Upper lobe of left lung (tissue), 4 donors: ENCODE results near the gene NHLRC4.

Experiments
- CTCF ChIP-seq, 6 experiments: fragments of 450-650 bp in 4 of 6; fragments of 200-600 bp in 2 of 6; sonication (generic) in 2 of 6; IDR thresholded peaks; one replicate each; pipeline ENCODE4 v1.5.1; 2016 to 2019; ENCODE audit warnings: antibody characterized with exemption in 6 of 6
- POLR2A ChIP-seq, 4 donors: fragments of 450-650 bp; IDR thresholded peaks; one replicate each; pipeline ENCODE4 v1.5.1; 2016 to 2017; ENCODE audit warnings: antibody characterized with exemption in 4 of 4, mild to moderate bottlenecking in 2 of 4
- POLR2AphosphoS5 ChIP-seq, 2 donors: sonication (generic); formaldehyde crosslinking; IDR thresholded peaks; one replicate each; pipeline ENCODE4 v1.5.1; 2017; ENCODE audit warnings: antibody characterized with exemption in 2 of 2

DNA sequence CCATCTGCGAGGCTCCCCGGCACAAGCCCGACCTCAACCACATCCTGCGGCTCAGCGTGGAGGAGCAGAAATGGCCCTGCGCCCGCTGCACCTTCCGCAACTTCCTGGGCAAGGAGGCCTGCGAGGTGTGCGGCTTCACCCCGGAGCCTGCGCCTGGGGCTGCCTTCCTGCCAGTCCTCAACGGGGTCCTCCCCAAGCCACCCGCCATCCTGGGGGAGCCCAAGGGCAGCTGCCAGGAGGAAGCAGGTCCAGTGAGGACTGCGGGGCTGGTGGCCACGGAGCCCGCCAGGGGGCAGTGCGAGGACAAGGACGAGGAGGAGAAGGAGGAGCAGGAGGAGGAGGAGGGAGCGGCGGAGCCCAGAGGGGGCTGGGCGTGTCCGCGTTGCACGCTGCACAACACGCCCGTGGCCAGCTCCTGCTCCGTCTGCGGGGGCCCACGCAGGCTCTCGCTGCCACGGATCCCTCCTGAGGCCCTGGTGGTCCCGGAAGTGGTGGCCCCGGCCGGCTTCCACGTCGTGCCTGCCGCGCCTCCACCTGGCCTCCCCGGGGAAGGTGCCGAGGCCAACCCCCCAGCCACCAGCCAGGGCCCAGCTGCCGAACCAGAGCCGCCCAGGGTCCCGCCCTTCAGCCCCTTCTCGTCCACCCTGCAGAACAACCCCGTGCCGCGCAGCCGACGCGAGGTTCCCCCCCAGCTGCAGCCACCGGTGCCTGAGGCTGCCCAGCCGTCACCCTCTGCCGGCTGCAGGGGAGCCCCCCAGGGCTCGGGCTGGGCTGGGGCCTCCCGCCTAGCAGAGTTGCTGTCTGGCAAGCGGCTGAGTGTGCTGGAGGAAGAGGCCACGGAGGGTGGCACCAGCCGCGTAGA, 19.7 kb upstream of the NHLRC4 start:
- peak in 4 of 6 experiments; percentile 42 to 67 (median 56) for TF ChIP-seq CTCF (IDR thresholded peaks at IDR 0.05)
- TF ChIP-seq POLR2A (IDR thresholded peaks at IDR 0.05), result no peak
- no peak for TF ChIP-seq POLR2AphosphoS5 (IDR thresholded peaks at IDR 0.05)
